Measurements from ENCODE around the gene GIMAP7.
"Not testable (repeated sequence)": the region's sequence is repeated elsewhere in the genome, so short reads cannot be mapped to it uniquely, and the experiment has no call there.

GIMAP7 gene

GRCh38 chr7:150476285-150476684 lies 38.4 kb upstream of the GIMAP7 start:
- no peak for TF ChIP-seq CTCF (conservative IDR thresholded peaks at IDR 0.05)
- no peak overlapping the region for H3K27ac ChIP-seq

- TF ChIP-seq CTCF (conservative IDR thresholded peaks at IDR 0.05): no peak
- no peak overlapping the region for H3K27ac ChIP-seq
These were observed 37.6 kb upstream of the GIMAP7 start for GRCh38 chr7:150476819-150477631.

- no peak for TF ChIP-seq CTCF (conservative IDR thresholded peaks at IDR 0.05)
- H3K27ac ChIP-seq: no peak overlapping the region
These were observed 35.5 kb upstream of the GIMAP7 start for GRCh38 chr7:150479023-150479716.

- no peak for TF ChIP-seq CTCF (conservative IDR thresholded peaks at IDR 0.05)
- H3K27ac ChIP-seq: no peak overlapping the region
These were observed 33.3 kb upstream of the GIMAP7 start for GRCh38 chr7:150481186-150481920.

GRCh38 chr7:150481922-150482321 lies 32.8 kb upstream of the GIMAP7 start:
- no peak overlapping the region for H3K27ac ChIP-seq
- no peak for TF ChIP-seq CTCF (conservative IDR thresholded peaks at IDR 0.05)

- H3K27ac ChIP-seq: not testable (repeated sequence)
These were observed 31.2 kb upstream of the GIMAP7 start for GRCh38 chr7:150483514-150483913.

GRCh38 chr7:150484071-150484470 lies 30.6 kb upstream of the GIMAP7 start:
- not testable (repeated sequence) for H3K27ac ChIP-seq

- H3K27ac ChIP-seq: no peak overlapping the region
- no peak for TF ChIP-seq CTCF (conservative IDR thresholded peaks at IDR 0.05)
These were observed 27.0 kb upstream of the GIMAP7 start for GRCh38 chr7:150487625-150488024.
